GM12878 (cell line): ENCODE data around the gene POLD1. TPM values are rescaled to one million over a fixed set of nuclear protein-coding genes. Genes with fewer than 3 reads are reported as not detected.

ENCODE experiments used
- ATAC-seq: fragments of 200-7000 bp; cut with Tn5 transposase; 3 replicates; pipeline ENCODE4 v1.9.1; 2020; ENCODE audit warnings: mild to moderate bottlenecking, moderate library complexity
- BruUV-seq: library from RNA; stranded (reverse); fragments of 400-500 nt; replicated peaks from 2 replicates; lab custom pipeline; 2021; lab: Mats Ljungman, UMichigan
- CTCF ChIA-PET: fragments of 300-600 bp; sonication (Branson Sonifier 250); formaldehyde crosslinking; extraction: SDS; loops from one replicate; lab custom pipeline; 2021; ENCODE audit warnings: inconsistent platforms; lab: Yijun Ruan, JAX
- POLR2A ChIA-PET: fragments of 350-600 bp; formaldehyde crosslinking; extraction: SDS; loops from one replicate; lab custom pipeline; 2021; ENCODE audit warnings: inconsistent platforms; lab: Charles Lee
- RAD21 ChIA-PET: fragments of 300-600 bp; sonication (Branson Sonifier 250); formaldehyde crosslinking; loops from one replicate; lab custom pipeline; 2023; ENCODE audit warnings: antibody characterized with exemption; ENCODE audit not compliant: unreplicated experiment; lab: Charles Lee
- SMC1A ChIA-PET: fragments of 300-600 bp; sonication (Branson Sonifier 250); formaldehyde crosslinking; loops from one replicate; lab custom pipeline; 2023; ENCODE audit not compliant: unreplicated experiment, uncharacterized antibody; lab: Charles Lee
- DNase-seq: peaks from one replicate; pipeline ENCODE4 v3.0.0-alpha.2; 2011; ENCODE audit warnings: low read depth, low spot score
- FAIRE-seq: peaks from 3 replicates; lab custom pipeline; 2011; peaks lifted over from hg19 to GRCh38; lab: Jason Lieb, UNC
- H2AFZ ChIP-seq: 2 replicates; pipeline ENCODE4 v1.6.0; 2011; ENCODE audit warnings: low read depth, low read length, control low read depth; ENCODE audit not compliant: control insufficient read depth
- H3K27ac ChIP-seq: 2 replicates; pipeline ENCODE4 v1.5.1; 2011; ENCODE audit warnings: control low read depth; ENCODE audit not compliant: control insufficient read depth, insufficient read depth
- H3K27me3 ChIP-seq, 2 experiments: replicated peaks in 1 of 2; 2 replicates each; pipeline versions ENCODE4 v1.6.0 to v1.6.1; 2011; ENCODE audit warnings: low read length in 1 of 2; ENCODE audit not compliant: control insufficient read depth in 2 of 2, insufficient read depth in 2 of 2
- H3K36me3 ChIP-seq, 2 experiments: 2 replicates each; pipeline ENCODE4 v1.5.1; 2011; ENCODE audit warnings: low read length in 1 of 2; ENCODE audit not compliant: control insufficient read depth in 2 of 2, insufficient read depth in 2 of 2
- H3K4me1 ChIP-seq: 2 replicates; pipeline ENCODE4 v1.6.1; 2011; ENCODE audit warnings: mild to moderate bottlenecking, low read length, moderate library complexity, mixed read lengths; ENCODE audit not compliant: control insufficient read depth, insufficient read depth
- H3K4me2 ChIP-seq: 2 replicates; pipeline ENCODE4 v1.6.0; 2011; ENCODE audit warnings: control low read depth; ENCODE audit not compliant: control insufficient read depth, insufficient read depth
- H3K4me3 ChIP-seq: fragments of 200-600 bp; sonication (generic); 2 replicates; pipeline ENCODE4 v1.5.1; 2016
- H3K79me2 ChIP-seq: 2 replicates; pipeline ENCODE4 v1.6.0; 2011; ENCODE audit warnings: low read length; ENCODE audit not compliant: control insufficient read depth, insufficient read depth
- H3K9ac ChIP-seq: 2 replicates; pipeline ENCODE4 v1.8.0; 2011; ENCODE audit warnings: low read length, control low read depth, mixed read lengths; ENCODE audit not compliant: control insufficient read depth, insufficient read depth
- H3K9me3 ChIP-seq: replicated peaks from 3 replicates; pipeline ENCODE4 v1.5.1; 2011; ENCODE audit warnings: mild to moderate bottlenecking, low read length; ENCODE audit not compliant: control insufficient read depth, insufficient read depth
- H4K20me1 ChIP-seq: 2 replicates; pipeline ENCODE4 v1.6.0; 2011; ENCODE audit not compliant: control insufficient read depth, insufficient read depth
- BCL3 ChIP-seq: IDR thresholded peaks from 2 replicates; pipeline ENCODE4 v1.6.1; 2011; ENCODE audit warnings: borderline replicate concordance, low read depth, mild to moderate bottlenecking, moderate library complexity, low read length; ENCODE audit not compliant: insufficient read depth, poor library complexity, severe bottlenecking
- BCLAF1 ChIP-seq: fragments of 450-650 bp; IDR thresholded peaks from 2 replicates; pipeline ENCODE4 v1.6.1; 2017; ENCODE audit warnings: antibody characterized with exemption, mild to moderate bottlenecking, moderate library complexity
- BHLHE40 ChIP-seq, 2 experiments: fragments of 450-650 bp in 1 of 2; IDR thresholded peaks; 2 replicates each; pipeline ENCODE4 v1.6.1; 2011 to 2017; ENCODE audit warnings: low read depth in 2 of 2, borderline replicate concordance in 1 of 2, improper control_type of control experiment in 1 of 2, low read length in 1 of 2, mild to moderate bottlenecking in 1 of 2
- CBX3 ChIP-seq: fragments of 200-600 bp; sonication (generic); IDR thresholded peaks from 2 replicates; pipeline ENCODE4 v1.6.1; 2016; ENCODE audit warnings: low read depth, borderline replicate concordance
- CREB1 ChIP-seq: IDR thresholded peaks from 2 replicates; pipeline ENCODE4 v1.6.1; 2012; ENCODE audit warnings: low read depth, mild to moderate bottlenecking, inconsistent platforms
- EED ChIP-seq: sonication (generic); IDR thresholded peaks from 2 replicates; pipeline ENCODE4 v1.6.1; 2016; ENCODE audit warnings: antibody characterized with exemption, low read depth
- FOS ChIP-seq: IDR thresholded peaks from 3 replicates; pipeline ENCODE4 v1.6.1; 2011; ENCODE audit warnings: borderline replicate concordance; ENCODE audit not compliant: insufficient read length; ENCODE audit errors: extremely low read depth
- GABPA ChIP-seq: IDR thresholded peaks from 2 replicates; pipeline ENCODE4 v1.6.1; 2014; ENCODE audit warnings: antibody characterized with exemption, low read depth, mild to moderate bottlenecking, inconsistent platforms
- HDAC6 ChIP-seq: fragments of 200-600 bp; sonication (generic); IDR thresholded peaks from one replicate; pipeline ENCODE4 v1.8.0; 2017; ENCODE audit warnings: antibody characterized with exemption; ENCODE audit not compliant: unreplicated experiment
- LARP7 ChIP-seq: fragments of 450-650 bp; IDR thresholded peaks from 2 replicates; pipeline ENCODE4 v1.6.1; 2017; ENCODE audit warnings: mild to moderate bottlenecking
- NFYA ChIP-seq: IDR thresholded peaks from 2 replicates; pipeline ENCODE4 v1.6.1; 2011; ENCODE audit warnings: low read depth, mild to moderate bottlenecking, low read length, improper control_type of control experiment, borderline replicate concordance
- POU2F2 ChIP-seq: IDR thresholded peaks from 3 replicates; pipeline ENCODE4 v1.6.1; 2011; ENCODE audit warnings: low read depth, mild to moderate bottlenecking, low read length, borderline replicate concordance
- SMAD5 ChIP-seq: IDR thresholded peaks from 2 replicates; pipeline ENCODE4 v1.6.1; 2016; ENCODE audit warnings: antibody characterized with exemption, low read depth
- TBL1XR1 ChIP-seq: IDR thresholded peaks from 2 replicates; pipeline ENCODE4 v1.6.1; 2012; ENCODE audit warnings: low read depth, low read length, improper control_type of control experiment
- TCF12 ChIP-seq: IDR thresholded peaks from 2 replicates; pipeline ENCODE4 v1.6.1; 2011; ENCODE audit warnings: low read depth, mild to moderate bottlenecking, low read length
- WRNIP1 ChIP-seq: IDR thresholded peaks from 2 replicates; pipeline ENCODE4 v1.6.1; 2011; ENCODE audit warnings: low read depth, low read length, improper control_type of control experiment, borderline replicate concordance
- ZBTB33 ChIP-seq: fragments of 450-650 bp; IDR thresholded peaks from 2 replicates; pipeline ENCODE4 v1.6.1; 2017; ENCODE audit warnings: mild to moderate bottlenecking
- ZSCAN29 ChIP-seq: fragments of 450-650 bp; IDR thresholded peaks from 2 replicates; pipeline ENCODE4 v1.6.1; 2017; ENCODE audit warnings: mild to moderate bottlenecking, moderate library complexity
- WGBS: methylation state at CpG from one replicate; pipeline ENCODE4 v1.1.6; 2016; ENCODE audit warnings: low lambda C conversion rate; ENCODE audit not compliant: insufficient replicate concordance, insufficient coverage; ENCODE audit errors: missing lambda C conversion rate; 5-methylcytosine and 5-hydroxymethylcytosine counted together
- in situ Hi-C: fragments of 300-500 bp; cut with MboI; formaldehyde crosslinking; loops from 9 replicates; pipeline ENCODE4 v1.14.3; 2018; ENCODE audit warnings: mixed read lengths
- intact Hi-C: fragments of 100-400 bp; cut with micrococcal nuclease; formaldehyde crosslinking; loops from one replicate; pipeline ENCODE4 v1.14.2; 2022; ENCODE audit not compliant: unreplicated experiment
- polyA plus RNA-seq, 11 experiments: library from polyadenylated mRNA; depleted of rRNA in 4 of 11; unstranded in 6 of 11; stranded (reverse) in 5 of 11; fragments of >200 nt; fragmentation: Nextera tagmentation in 4 of 11; fragmentation: Illumina TruSeq in 1 of 11; extraction: Ambion mirVana in 4 of 11; extraction: Trizol in 1 of 11; gene quantifications; 1 replicate in 1 of 11; 2 replicates in 10 of 11; pipeline versions ENCODE4 v1.2.1 to v1.2.3, GENCODE V29; 2011 to 2016; ENCODE audit warnings: inconsistent platforms in 2 of 11, missing spikeins in 2 of 11, low read depth in 1 of 11
- total RNA-seq, 4 experiments: library from RNA; depleted of rRNA in 3 of 4; stranded (reverse); fragments of >200 nt in 3 of 4; fragmentation: Illumina TruSeq in 1 of 4; extraction: Trizol in 1 of 4; gene quantifications; 2 replicates each; pipeline versions ENCODE4 v1.2.1 to v1.2.3, GENCODE V29; 2013 to 2021

POLD1 gene
- total and polyA plus RNA-seq, 10 of the 15 experiments (the other 5 are each of a cell fraction or from before 2014, with no cell fraction given), result 0.76 to 165 (median 63.4) TPM

- TF ChIP-seq BHLHE40 (IDR thresholded peaks at IDR 0.05; ENCODE audit: borderline replicate concordance in 1 of 2, low read depth in 2 of 2, low read length in 1 of 2) (no peak), GABPA (no peak), CREB1 (no peak), WRNIP1 (no peak), LARP7 (no peak), EED (no peak), BCL3 (no peak), SMAD5 (no peak), CBX3 (no peak), NFYA (no peak), ZBTB33 (no peak), TBL1XR1 (no peak), BCLAF1 (no peak), HDAC6 (no peak), TCF12 (no peak), POU2F2 (no peak), FOS (no peak), ZSCAN29 (no peak)
- no peak for DNase-seq
- no peak for FAIRE-seq
- H4K20me1 ChIP-seq, result no peaks in the 10 kb centered on the region
- H3K4me3 ChIP-seq, result no peak overlapping the region
- H3K27ac ChIP-seq, result no peak overlapping the region
- ATAC-seq, result no peak
- H2AFZ ChIP-seq, result no peak overlapping the region
- WGBS, result 43% methylated on average over 4 of the region's 4 CpGs
- intact Hi-C loops, result loop anchor here (10.0 kb wide), 2 partner anchors 183 to 543 kb away; no protein-coding TSS in a partner anchor
- peaks cover 29% of the 10 kb centered on the region for H3K4me1 ChIP-seq
- H3K4me2 ChIP-seq, result no peak overlapping the region
- ChIA-PET RAD21 (interaction anchor here (1.1 to 4.0 kb wide), 3 partner anchors 9 to 109 kb away, joined by 3 to 17 read pairs (median 4); partner anchors contain the start of gene KCNC3), SMC1A (interaction anchor here (0.6 to 3.1 kb wide), 5 partner anchors 12 to 485 kb away, joined by 3 to 7 read pairs (median 5); no protein-coding TSS in a partner anchor), CTCF (interaction anchor here (0.5 to 3.0 kb wide), 8 partner anchors 11 to 873 kb away, joined by 3 to 13 read pairs (median 3); no protein-coding TSS in a partner anchor), POLR2A (no interaction called here)
- BruUV-seq, result no TSS peak
- no peaks in the 10 kb centered on the region for H3K36me3 ChIP-seq
- in situ Hi-C loops, result loop anchor here (10.0 kb wide), 1 partner anchor 543 kb away; no protein-coding TSS in a partner anchor
- H3K27me3 ChIP-seq, result no peaks in the 10 kb centered on the region
- H3K9me3 ChIP-seq, result no peaks in the 10 kb centered on the region; the same call in 1 of the 3 replicates
- H3K79me2 ChIP-seq, result no peaks in the 10 kb centered on the region
- no peak overlapping the region for H3K9ac ChIP-seq
Observed at GRCh38 chr19:50352242-50352641, 31.9 kb upstream of the POLD1 start.
